Neural cell (in vitro differentiated cells): ENCODE data around the gene ADNP2. TPM values are rescaled to one million over a fixed set of nuclear protein-coding genes. Genes with fewer than 3 reads are reported as not detected.

ENCODE experiments used
- H2AFZ ChIP-seq: fragments of 200-600, 300-800 bp; sonication (generic), shearing (Covaris generic); 2 replicates; pipeline ENCODE4 v1.6.0; 2014; ENCODE audit warnings: low read depth, mild to moderate bottlenecking, antibody characterized with exemption, low read length, moderate library complexity
- H3F3A ChIP-seq: fragments of 200-600 bp; shearing (Covaris generic); 2 replicates; pipeline ENCODE4 v1.6.1; 2016; ENCODE audit warnings: mild to moderate bottlenecking, moderate library complexity, mixed read lengths, antibody characterized with exemption, low read length; ENCODE audit not compliant: insufficient read depth, poor library complexity, severe bottlenecking
- H3K27ac ChIP-seq: fragments of 200-600, 300-800 bp; sonication (generic), shearing (Covaris generic); 2 replicates; pipeline ENCODE4 v1.5.1; 2014; ENCODE audit warnings: mild to moderate bottlenecking, low read length, moderate library complexity
- H3K27me3 ChIP-seq: fragments of 300-800, 200-600 bp; sonication (generic), shearing (Covaris generic); 2 replicates; pipeline ENCODE4 v1.6.0; 2014; ENCODE audit warnings: mild to moderate bottlenecking, low read depth, low read length, moderate library complexity; ENCODE audit not compliant: insufficient read depth
- H3K36me3 ChIP-seq: fragments of 300-800, 200-600 bp; sonication (generic), shearing (Covaris generic); 2 replicates; pipeline ENCODE4 v1.5.1; 2014; ENCODE audit warnings: mild to moderate bottlenecking, antibody characterized with exemption, low read length, moderate library complexity; ENCODE audit not compliant: insufficient read depth
- H3K4me2 ChIP-seq: fragments of 300-800, 200-600 bp; sonication (generic), shearing (Covaris generic); 2 replicates; pipeline ENCODE4 v1.6.0; 2014; ENCODE audit warnings: mild to moderate bottlenecking, low read length
- H3K4me3 ChIP-seq: fragments of 300-800, 200-600 bp; sonication (generic), shearing (Covaris generic); 2 replicates; pipeline ENCODE4 v1.5.1; 2014; ENCODE audit warnings: mild to moderate bottlenecking, low read length, moderate library complexity
- H3K79me2 ChIP-seq: fragments of 200-600 bp; shearing (Covaris generic); replicated peaks from 2 replicates; pipeline ENCODE4 v1.6.0; 2014; ENCODE audit warnings: mild to moderate bottlenecking, low read length, moderate library complexity; ENCODE audit not compliant: insufficient read depth
- H3K9ac ChIP-seq: fragments of 300-800, 200-600 bp; sonication (generic), shearing (Covaris generic); 2 replicates; pipeline ENCODE4 v1.6.1; 2016; ENCODE audit warnings: mild to moderate bottlenecking, low read length, mixed read lengths
- H3K9me2 ChIP-seq: fragments of 200-600 bp; shearing (Covaris generic); 2 replicates; pipeline ENCODE4 v1.6.1; 2016; ENCODE audit warnings: mild to moderate bottlenecking, low read length, mixed read lengths; ENCODE audit not compliant: insufficient read depth
- H3K9me3 ChIP-seq: fragments of 200-600, 300-800 bp; sonication (generic), shearing (Covaris generic); 2 replicates; pipeline ENCODE4 v1.6.1; 2016; ENCODE audit warnings: mild to moderate bottlenecking, mixed run types, low read length, moderate library complexity, mixed read lengths
- H4K20me1 ChIP-seq: fragments of 200-600 bp; shearing (Covaris generic); 2 replicates; pipeline ENCODE4 v1.6.1; 2016; ENCODE audit warnings: mild to moderate bottlenecking, mixed run types; ENCODE audit not compliant: insufficient read depth
- CTCF ChIP-seq: fragments of 450-650 bp; IDR thresholded peaks from 2 replicates; pipeline ENCODE4 v1.5.1; 2014; ENCODE audit warnings: antibody characterized with exemption, mild to moderate bottlenecking, moderate library complexity; ENCODE audit not compliant: poor library complexity, severe bottlenecking
- EP300 ChIP-seq: fragments of 450-650 bp; conservative IDR thresholded peaks from 2 replicates; pipeline ENCODE4 v1.6.1; 2014; ENCODE audit warnings: antibody characterized with exemption, mild to moderate bottlenecking, moderate library complexity; ENCODE audit not compliant: poor library complexity, severe bottlenecking
- EZH2 ChIP-seq: fragments of 200-600, 300-800 bp; shearing (Covaris generic), sonication (generic); IDR thresholded peaks from 2 replicates; pipeline ENCODE4 v1.6.1; 2014; ENCODE audit warnings: antibody characterized with exemption, low read length, borderline replicate concordance, mild to moderate bottlenecking; ENCODE audit not compliant: insufficient read depth, poor library complexity, severe bottlenecking
- MXI1 ChIP-seq: fragments of 450-650 bp; conservative IDR thresholded peaks from 2 replicates; pipeline ENCODE4 v1.6.1; 2014; ENCODE audit warnings: antibody characterized with exemption, mild to moderate bottlenecking; ENCODE audit not compliant: poor library complexity, severe bottlenecking
- POLR2AphosphoS5 ChIP-seq: IDR thresholded peaks from 2 replicates; pipeline ENCODE4 v1.6.1; 2012
- RAD21 ChIP-seq: fragments of 450-650 bp; conservative IDR thresholded peaks from 2 replicates; pipeline ENCODE4 v1.6.1; 2014; ENCODE audit warnings: antibody characterized with exemption, mild to moderate bottlenecking, moderate library complexity
- REST ChIP-seq: IDR thresholded peaks from 2 replicates; pipeline ENCODE4 v1.6.1; 2012; ENCODE audit warnings: borderline replicate concordance
- SMC3 ChIP-seq: fragments of 450-650 bp; conservative IDR thresholded peaks from 2 replicates; pipeline ENCODE4 v1.6.1; 2014; ENCODE audit warnings: antibody characterized with exemption, mild to moderate bottlenecking, moderate library complexity; ENCODE audit not compliant: poor library complexity
- TAF1 ChIP-seq: IDR thresholded peaks from 2 replicates; pipeline ENCODE4 v1.6.1; 2012; ENCODE audit warnings: low read depth
- polyA plus RNA-seq: library from polyadenylated mRNA; depleted of rRNA; stranded (reverse); fragments of >200 nt; gene quantifications from 2 replicates; pipeline ENCODE4 v1.2.3, GENCODE V29; 2014

ADNP2 gene
- polyA plus RNA-seq, 1 donor from 2014 or later: 16.9 TPM

- TF ChIP-seq CTCF: no peak
These were observed 28.9 kb downstream of the ADNP2 start (continued) for GRCh38 chr18:80137976-80138375.

- Histone ChIP-seq H3K9me3 (no peaks in the 10 kb centered on the region), H3K79me2 (no peaks in the 10 kb centered on the region), H3F3A (no peaks in the 10 kb centered on the region), H3K27me3 (no peaks in the 10 kb centered on the region), H2AFZ (no peak overlapping the region), H3K4me3 (no peak overlapping the region), H3K36me3 (peaks cover 2% of the 10 kb centered on the region), H4K20me1 (no peaks in the 10 kb centered on the region), H3K4me2 (no peak overlapping the region), H3K9me2 (no peaks in the 10 kb centered on the region), H3K27ac (no peak overlapping the region), H3K9ac (no peak overlapping the region)
- TF ChIP-seq CTCF (no peak), EZH2 (no peak), EP300 (no peak), REST (no peak), SMC3 (no peak), TAF1 (no peak), RAD21 (no peak), MXI1 (no peak), POLR2AphosphoS5 (no peak)
These were observed 31.5 kb downstream of the ADNP2 start for GRCh38 chr18:80140455-80140985.

GRCh38 chr18:80143881-80144280 lies 34.8 kb downstream of the ADNP2 start:
- no peaks in the 10 kb centered on the region for H3K9me2 ChIP-seq
- no peak overlapping the region for H2AFZ ChIP-seq
- no peaks in the 10 kb centered on the region for H3F3A ChIP-seq
- TF ChIP-seq POLR2AphosphoS5 (no peak), TAF1 (no peak), EZH2 (no peak), REST (no peak), EP300 (no peak), RAD21 (no peak), MXI1 (no peak), CTCF (no peak), SMC3 (no peak)
- no peaks in the 10 kb centered on the region for H3K79me2 ChIP-seq
- no peak overlapping the region for H3K9ac ChIP-seq
- H4K20me1 ChIP-seq: no peaks in the 10 kb centered on the region
- H3K9me3 ChIP-seq: no peaks in the 10 kb centered on the region
- no peak overlapping the region for H3K27ac ChIP-seq
- H3K4me3 ChIP-seq: no peak overlapping the region
- H3K27me3 ChIP-seq: no peaks in the 10 kb centered on the region
- H3K4me2 ChIP-seq: no peak overlapping the region
- no peaks in the 10 kb centered on the region for H3K36me3 ChIP-seq
